ENCODE measurements around the gene CLCNKB.
"Not testable (repeated sequence)": the region's sequence is repeated elsewhere in the genome, so short reads cannot be mapped to it uniquely, and the experiment has no call there.

Gene CLCNKB

DNA sequence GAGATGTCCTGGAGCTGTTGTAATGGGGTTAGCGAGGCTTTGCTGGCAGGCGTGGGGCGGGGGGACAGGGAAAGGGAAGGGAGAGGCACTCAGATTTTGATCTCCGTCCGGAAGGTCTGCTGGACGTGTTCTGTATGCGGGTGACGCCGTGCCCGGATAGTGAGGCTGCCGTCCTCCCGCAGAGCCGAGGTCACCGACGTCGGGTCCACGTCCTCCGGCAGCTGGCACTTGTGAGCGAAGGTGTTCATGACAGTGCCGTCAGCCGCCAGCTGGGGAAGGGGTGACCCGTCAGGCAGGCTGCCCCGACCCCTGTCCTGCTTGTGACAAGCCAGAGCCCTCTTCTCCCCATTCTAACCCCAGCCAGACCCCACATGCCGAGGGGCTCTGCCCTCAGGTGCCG, 28.1 kb upstream of the CLCNKB start:
- no peak for DNase-seq (ENCODE audit: low spot score)

DNA sequence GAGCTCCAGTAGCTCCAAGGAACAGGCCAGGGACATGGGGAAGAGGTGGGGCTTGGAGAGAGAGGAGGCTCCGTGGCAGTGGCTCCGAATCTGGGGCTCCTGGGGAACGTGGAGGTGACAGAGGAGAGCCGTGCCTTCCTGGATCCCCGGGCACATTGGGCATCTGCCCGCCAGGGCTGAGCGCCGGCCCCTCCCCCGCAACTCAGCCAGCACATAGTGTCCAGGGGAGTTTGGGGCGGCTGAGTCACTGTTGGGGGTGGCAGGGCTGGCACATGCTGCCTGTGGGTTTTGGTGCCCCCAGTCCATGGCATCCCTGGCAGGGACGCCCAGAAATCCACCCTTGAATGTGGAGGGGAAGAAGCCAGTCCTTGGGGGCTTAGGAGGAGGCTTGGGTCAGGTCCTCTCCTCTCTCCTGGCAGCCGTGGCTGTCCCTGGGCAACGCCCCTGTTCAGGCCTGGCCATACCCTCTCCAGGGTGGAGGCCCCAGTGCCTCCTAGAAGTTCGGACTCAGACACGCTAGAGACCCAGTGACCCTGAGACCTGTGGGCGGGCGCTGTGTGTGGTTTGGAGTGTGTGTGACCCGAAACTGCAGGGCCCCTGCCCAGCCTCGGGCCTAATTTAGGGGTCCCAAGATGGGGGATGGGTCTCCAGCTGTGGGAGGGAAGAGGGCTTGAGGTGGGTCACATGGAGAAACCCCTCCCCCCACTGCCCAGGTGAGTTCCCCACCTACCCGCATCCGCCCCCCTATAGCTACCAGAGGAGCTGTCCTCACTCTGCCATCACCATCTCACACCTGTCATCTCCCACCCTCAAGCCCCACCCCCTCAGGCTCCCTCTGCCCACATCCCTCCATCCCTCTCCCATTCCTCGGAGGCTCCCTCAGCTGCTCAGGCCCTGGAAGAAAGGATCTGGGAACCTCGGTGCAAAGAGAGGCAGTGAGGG, 27.4 kb upstream of the CLCNKB start:
- DNase-seq (ENCODE audit: low spot score), result no peak

GRCh38 chr1:16017076-16017460, 26.5 kb upstream of the CLCNKB start:
- DNase-seq (ENCODE audit: low spot score), result no peak

GRCh38 chr1:16017461-16018303, 25.9 kb upstream of the CLCNKB start, which contains the start of gene HSPB7:
TSS of gene HSPB7 (minus strand) at chr1:16018043. CDS start at chr1:16017963, 80 bp downstream.
- no peak for DNase-seq (ENCODE audit: low spot score)

GRCh38 chr1:16018308-16018707, 25.3 kb upstream of the CLCNKB start:
- no peak for DNase-seq (ENCODE audit: low spot score)

- DNase-seq (ENCODE audit: low spot score), result no peak
Observed at GRCh38 chr1:16018749-16019643, 24.6 kb upstream of the CLCNKB start.

DNA sequence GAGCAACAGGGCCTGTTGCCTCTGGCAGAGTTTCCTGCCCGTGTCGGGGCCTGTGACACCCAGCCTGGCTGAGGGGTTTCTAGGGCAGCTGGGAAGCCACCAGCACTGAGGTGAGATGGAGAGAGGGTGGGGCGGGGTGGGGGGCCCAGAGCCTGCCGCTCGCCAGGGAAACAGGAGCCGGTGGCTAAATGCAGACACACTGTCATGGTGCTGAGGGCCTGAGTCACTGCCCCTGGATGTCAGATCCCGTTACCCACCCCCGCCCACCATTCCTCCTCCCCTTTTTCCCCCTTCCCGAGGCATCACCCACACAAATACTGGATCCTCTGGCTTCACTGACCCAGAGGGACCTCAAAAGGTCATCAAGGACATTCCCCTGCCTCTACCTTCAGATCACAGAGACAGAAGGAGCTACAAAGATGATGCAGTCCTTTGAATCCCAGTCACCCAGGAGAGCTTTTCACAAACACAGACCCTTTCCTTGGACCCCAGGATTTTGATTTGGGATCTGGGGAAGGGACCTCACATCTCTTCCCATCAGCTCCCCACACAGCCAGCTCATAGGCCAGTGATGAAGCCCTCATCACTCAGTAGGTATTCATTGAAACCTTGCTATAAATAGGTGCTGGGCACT, 23.8 kb upstream of the CLCNKB start:
- DNase-seq (ENCODE audit: low spot score), result no peak

- DNase-seq (ENCODE audit: low spot score), result no peak
Observed at GRCh38 chr1:16020325-16020724, 23.3 kb upstream of the CLCNKB start.

DNA sequence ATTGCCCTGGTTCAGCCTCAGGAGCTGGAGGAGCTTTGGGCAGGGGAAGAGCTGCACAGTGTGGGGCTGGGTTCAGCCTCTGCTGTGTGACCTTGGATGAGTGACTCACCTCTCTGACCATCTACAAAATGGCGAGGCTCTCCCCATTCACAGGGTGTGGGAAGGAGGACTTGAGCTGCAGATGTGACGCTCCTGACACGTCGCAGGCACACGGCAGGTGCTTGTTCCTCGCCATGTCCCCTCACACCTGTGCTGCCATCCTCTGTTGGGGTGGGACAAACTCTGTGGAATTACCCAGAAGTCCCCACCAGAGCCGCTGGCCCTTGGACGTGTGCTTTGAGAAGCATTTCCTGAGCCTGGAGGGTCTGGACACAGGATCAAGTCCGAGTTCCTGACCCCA, 22.7 kb upstream of the CLCNKB start:
- not testable (repeated sequence) for DNase-seq (ENCODE audit: low spot score)

DNA sequence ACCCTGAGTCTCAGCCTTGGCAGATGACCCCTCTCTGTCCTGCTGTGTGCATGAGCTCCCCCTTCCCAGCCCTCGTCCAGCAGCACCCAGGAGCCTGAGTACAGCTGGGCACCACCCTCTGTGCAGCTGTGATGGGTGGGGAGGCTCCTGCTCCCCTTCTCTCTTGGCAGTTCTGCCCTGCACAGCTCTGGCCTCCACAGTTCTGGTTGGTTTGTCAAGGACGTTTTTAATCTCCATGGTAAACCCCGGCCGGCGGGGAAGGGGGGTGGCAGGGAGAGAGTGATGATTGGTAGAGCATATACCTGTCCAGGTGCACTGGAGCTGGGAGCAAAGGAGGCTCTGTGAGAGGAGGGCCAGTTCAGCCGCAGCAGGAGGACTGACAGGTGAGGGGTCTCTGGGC, 21.9 kb upstream of the CLCNKB start, which contains the start of gene CLCNKA:
CLCNKA (plus strand) TSS at position 356 of the 400 bp plus-strand sequence. CDS start 584 bp downstream, outside the sequence.
- no peak for DNase-seq (ENCODE audit: low spot score)

GRCh38 chr1:16022393-16022792, 21.2 kb upstream of the CLCNKB start:
- no peak for DNase-seq (ENCODE audit: low spot score)

DNA sequence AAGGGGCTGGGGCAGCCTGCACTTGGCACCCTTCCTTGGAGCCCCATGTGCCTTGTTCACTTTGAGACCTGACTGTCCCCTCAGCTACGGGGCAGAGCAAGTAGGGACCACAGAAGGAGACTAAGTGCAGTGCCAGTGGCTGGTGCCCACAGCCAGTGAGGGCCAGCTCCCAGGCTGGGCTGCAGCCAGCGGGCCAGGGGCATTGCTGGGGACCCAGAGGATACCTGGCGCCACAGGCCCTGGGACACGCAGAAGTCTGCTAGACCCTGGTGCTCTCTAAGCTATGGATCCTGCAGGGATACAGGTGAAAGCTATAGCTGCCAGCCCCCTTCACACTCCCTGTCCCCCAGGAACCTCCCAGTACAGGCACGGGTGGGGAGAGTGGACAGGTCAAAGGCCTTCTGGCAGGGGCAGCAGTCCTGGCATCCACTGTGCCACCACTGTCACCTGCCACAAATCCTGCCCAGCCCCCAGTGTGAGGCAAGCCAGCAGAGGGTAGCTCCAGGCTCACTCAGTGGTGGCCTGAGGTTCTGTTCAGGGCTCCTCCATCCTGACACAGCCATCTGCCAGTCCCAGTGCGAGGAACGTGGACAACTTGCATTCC, 20.4 kb upstream of the CLCNKB start:
- DNase-seq (ENCODE audit: low spot score), result no peak

DNA sequence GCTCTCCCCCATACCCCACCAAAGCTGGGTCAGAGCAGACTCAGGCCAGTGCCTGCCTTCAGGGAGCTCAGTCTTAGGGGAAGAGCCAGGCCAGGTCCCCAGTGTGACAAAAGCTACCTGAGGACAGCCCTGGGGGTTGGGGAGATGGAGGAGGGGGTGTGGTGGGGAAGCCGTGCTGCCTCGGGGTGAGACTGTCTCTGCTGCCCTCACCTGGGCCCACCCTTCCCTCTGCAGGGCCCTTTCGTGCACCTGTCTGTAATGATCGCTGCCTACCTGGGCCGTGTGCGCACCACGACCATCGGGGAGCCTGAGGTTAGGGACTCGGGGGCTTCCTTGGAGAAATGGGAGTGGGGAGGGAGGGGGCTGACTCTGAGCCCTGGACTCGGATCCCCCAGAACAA, 17.3 kb upstream of the CLCNKB start:
- not testable (repeated sequence) for DNase-seq (ENCODE audit: low spot score)

DNA sequence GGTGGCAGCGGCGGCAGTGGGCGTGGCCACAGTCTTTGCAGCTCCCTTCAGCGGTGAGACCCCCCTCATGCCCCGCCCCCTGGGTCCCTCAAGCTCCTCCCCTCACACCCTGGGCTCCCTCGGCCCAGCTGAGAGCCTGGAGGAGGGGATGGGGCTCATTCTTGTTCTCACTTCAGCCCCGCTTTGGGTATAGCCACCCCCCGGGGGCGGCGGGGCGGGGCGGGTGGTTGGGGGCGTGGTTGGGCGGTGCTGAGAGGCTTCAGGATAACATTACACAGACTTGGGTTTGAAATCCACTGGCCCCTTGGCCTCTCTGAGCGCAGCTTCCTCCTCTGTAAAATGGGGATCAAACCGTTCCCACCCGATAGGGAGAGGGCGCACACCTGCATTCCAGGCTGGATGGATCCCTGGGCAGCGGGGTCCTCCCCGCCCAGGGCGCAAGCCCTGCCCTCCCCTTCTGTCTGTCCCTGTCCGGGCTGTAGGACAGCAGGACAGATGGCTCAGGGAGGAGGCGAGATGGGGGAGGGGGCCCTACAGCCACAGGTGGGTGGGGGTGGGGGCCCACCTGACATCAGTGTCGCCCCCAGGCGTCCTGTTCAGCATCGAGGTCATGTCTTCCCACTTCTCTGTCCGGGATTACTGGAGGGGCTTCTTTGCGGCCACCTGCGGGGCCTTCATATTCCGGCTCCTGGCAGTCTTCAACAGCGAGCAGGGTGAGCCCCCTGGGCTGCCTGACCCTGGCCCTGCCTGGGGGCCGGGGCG, 16.7 kb upstream of the CLCNKB start:
- DNase-seq (ENCODE audit: low spot score), result no peak

GRCh38 chr1:16028237-16029002, 15.2 kb upstream of the CLCNKB start:
- DNase-seq (ENCODE audit: low spot score), result no peak

DNA sequence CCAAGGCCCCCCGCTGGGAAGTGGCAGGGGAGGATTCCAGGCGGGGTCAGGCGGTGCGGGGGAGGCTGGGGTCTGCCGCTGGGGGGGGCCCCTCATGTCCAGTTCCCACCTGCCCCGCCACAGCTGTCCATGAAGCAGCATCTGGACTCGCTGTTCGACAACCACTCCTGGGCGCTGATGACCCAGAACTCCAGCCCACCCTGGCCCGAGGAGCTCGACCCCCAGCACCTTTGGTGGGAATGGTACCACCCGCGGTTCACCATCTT, 14.6 kb upstream of the CLCNKB start:
- DNase-seq (ENCODE audit: low spot score), result not testable (repeated sequence)

- DNase-seq (ENCODE audit: low spot score), result no peak
Observed at GRCh38 chr1:16029288-16029687, 14.3 kb upstream of the CLCNKB start.

- no peak for DNase-seq (ENCODE audit: low spot score)
Observed at GRCh38 chr1:16031551-16031950, 12.0 kb upstream of the CLCNKB start.

- DNase-seq (ENCODE audit: low spot score), result peak; percentile 76
Observed at GRCh38 chr1:16032388-16033102, 11.0 kb upstream of the CLCNKB start.

Data from kidney capillary endothelial cell (primary cell).